Gastroesophageal sphincter (tissue), 4 donors: Measurements from ENCODE around the gene MYPN. TPM values are rescaled to one million over a fixed set of nuclear protein-coding genes. Genes with fewer than 3 reads are reported as not detected.
"Not testable (repeated sequence)": the region's sequence is repeated elsewhere in the genome, so short reads cannot be mapped to it uniquely, and the experiment has no call there.

Experiments used
- ATAC-seq: fragments of 150-250 bp; one replicate; pipeline ENCODE4 v1.9.1; 2016; ENCODE audit warnings: mild to moderate bottlenecking, moderate library complexity
- H3K27ac ChIP-seq, 4 donors: fragments of 200-600 bp; sonication (generic) in 3 of 4; 1 replicate in 3 of 4; 2 replicates in 1 of 4; pipeline ENCODE4 v1.5.1; 2016 to 2019
- H3K27me3 ChIP-seq: fragments of 200-600 bp; sonication (generic); one replicate; pipeline ENCODE4 v1.5.1; 2019
- H3K36me3 ChIP-seq, 2 donors: fragments of 200-600 bp; sonication (generic); one replicate each; pipeline ENCODE4 v1.5.1; 2019; ENCODE audit warnings: control low read depth in 1 of 2
- H3K4me1 ChIP-seq, 3 donors: fragments of 200-600 bp; sonication (generic); 1 replicate in 2 of 3; 2 replicates in 1 of 3; pipeline ENCODE4 v1.5.1; 2016 to 2019; ENCODE audit warnings: control low read depth in 2 of 3
- H3K4me3 ChIP-seq, 2 donors: fragments of 200-600 bp; sonication (generic); one replicate each; pipeline ENCODE4 v1.5.1; 2019; ENCODE audit warnings: mild to moderate bottlenecking in 1 of 2, moderate library complexity in 1 of 2
- H3K9me3 ChIP-seq, 3 donors: fragments of 200-600 bp; sonication (generic); one replicate each; pipeline ENCODE4 v1.5.1; 2017 to 2019; ENCODE audit warnings: control low read depth in 2 of 3
- EP300 ChIP-seq: sonication (generic); formaldehyde crosslinking; IDR thresholded peaks from one replicate; pipeline ENCODE4 v1.6.1; 2017; ENCODE audit warnings: antibody characterized with exemption, mild to moderate bottlenecking
- POLR2A ChIP-seq, 2 donors: fragments of 450-650 bp; IDR thresholded peaks; one replicate each; pipeline ENCODE4 v1.6.1; 2017; ENCODE audit warnings: antibody characterized with exemption in 2 of 2, mild to moderate bottlenecking in 2 of 2, moderate library complexity in 1 of 2
- POLR2AphosphoS5 ChIP-seq: sonication (generic); formaldehyde crosslinking; IDR thresholded peaks from one replicate; pipeline ENCODE4 v1.6.1; 2017; ENCODE audit warnings: antibody characterized with exemption
- WGBS, 2 donors: methylation state at CpG; one replicate each; pipeline ENCODE4 v1.1.5; 2018; ENCODE audit warnings: low coverage in 1 of 2; 5-methylcytosine and 5-hydroxymethylcytosine counted together
- total RNA-seq, 4 donors: library from RNA; depleted of rRNA; stranded (reverse); fragments of >200 nt; gene quantifications; one replicate each; pipeline ENCODE4 v1.1.0, GENCODE V29; 2016
- TF ChIP-seq, protein P1 (sequence below), 4 experiments: fragments of 200-600 bp in 2 of 4; fragments of 450-650 bp in 2 of 4; sonication (generic) in 1 of 4; IDR thresholded peaks; one replicate each; pipeline ENCODE4 v1.5.1; 2017 to 2019; ENCODE audit warnings: antibody characterized with exemption in 4 of 4, mild to moderate bottlenecking in 2 of 4, moderate library complexity in 2 of 4

The MYPN gene
- total RNA-seq, 4 donors from 2014 or later, result 0.79 to 1.9 TPM; not detected in 2

DNA sequence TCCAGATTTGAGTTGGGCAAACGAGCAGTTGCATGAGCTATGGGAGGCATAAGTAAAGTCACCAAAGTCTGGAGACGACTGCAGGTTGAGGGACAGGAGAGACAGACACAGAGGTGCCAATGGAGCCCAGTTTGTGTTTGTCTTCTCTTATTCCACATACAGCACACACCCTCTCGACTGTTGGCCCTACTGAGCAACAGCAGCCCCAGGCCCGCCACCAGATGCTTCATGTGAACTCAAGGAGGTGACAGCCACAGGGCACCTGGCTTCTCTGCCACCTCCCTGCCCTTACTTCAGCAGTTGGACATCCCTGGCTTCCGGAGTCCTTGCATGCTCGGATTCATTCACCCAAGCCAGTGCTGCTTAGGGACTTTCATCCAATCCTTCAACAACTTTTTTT, 129.1 kb downstream of the MYPN start:
- H3K4me3 ChIP-seq, result no peak overlapping the region
- H3K27me3 ChIP-seq, result no peaks in the 10 kb centered on the region
- H3K9me3 ChIP-seq, result no peaks in the 10 kb centered on the region
- no peaks in the 10 kb centered on the region for H3K36me3 ChIP-seq
- no peaks in the 10 kb centered on the region for H3K4me1 ChIP-seq
- WGBS, 2 donors, result 81 to 89% methylated on average over 5 to 6 of the region's 6 CpGs
- TF ChIP-seq, protein P1, sequence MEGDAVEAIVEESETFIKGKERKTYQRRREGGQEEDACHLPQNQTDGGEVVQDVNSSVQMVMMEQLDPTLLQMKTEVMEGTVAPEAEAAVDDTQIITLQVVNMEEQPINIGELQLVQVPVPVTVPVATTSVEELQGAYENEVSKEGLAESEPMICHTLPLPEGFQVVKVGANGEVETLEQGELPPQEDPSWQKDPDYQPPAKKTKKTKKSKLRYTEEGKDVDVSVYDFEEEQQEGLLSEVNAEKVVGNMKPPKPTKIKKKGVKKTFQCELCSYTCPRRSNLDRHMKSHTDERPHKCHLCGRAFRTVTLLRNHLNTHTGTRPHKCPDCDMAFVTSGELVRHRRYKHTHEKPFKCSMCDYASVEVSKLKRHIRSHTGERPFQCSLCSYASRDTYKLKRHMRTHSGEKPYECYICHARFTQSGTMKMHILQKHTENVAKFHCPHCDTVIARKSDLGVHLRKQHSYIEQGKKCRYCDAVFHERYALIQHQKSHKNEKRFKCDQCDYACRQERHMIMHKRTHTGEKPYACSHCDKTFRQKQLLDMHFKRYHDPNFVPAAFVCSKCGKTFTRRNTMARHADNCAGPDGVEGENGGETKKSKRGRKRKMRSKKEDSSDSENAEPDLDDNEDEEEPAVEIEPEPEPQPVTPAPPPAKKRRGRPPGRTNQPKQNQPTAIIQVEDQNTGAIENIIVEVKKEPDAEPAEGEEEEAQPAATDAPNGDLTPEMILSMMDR (IDR thresholded peaks at IDR 0.05), result no peak
- TF ChIP-seq POLR2A (IDR thresholded peaks at IDR 0.05) (no peak), EP300 (no peak), POLR2AphosphoS5 (no peak)
- H3K27ac ChIP-seq, result no peak overlapping the region
- no peak for ATAC-seq

DNA sequence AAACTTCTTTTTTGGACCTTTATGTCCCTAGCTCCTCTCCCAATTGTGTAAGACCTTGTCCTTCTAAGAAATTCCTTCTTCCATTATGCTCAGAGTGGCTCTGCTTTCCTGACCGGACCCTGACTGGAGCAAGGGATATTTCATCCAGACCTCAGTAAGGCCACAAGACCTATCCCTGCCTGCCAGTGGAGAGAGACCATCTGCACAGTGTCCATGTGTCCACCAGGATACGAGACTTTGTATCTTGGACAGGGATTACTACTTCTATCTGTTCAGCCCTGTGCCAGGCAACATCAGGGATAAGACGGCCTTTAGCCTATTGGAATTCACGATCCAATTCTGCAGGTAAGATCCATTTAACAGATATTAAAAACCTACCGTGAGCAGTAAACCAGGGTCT, 129.8 kb downstream of the MYPN start:
- Histone ChIP-seq H3K36me3 (no peaks in the 10 kb centered on the region), H3K4me1 (no peaks in the 10 kb centered on the region), H3K27ac (no peak overlapping the region), H3K4me3 (no peak overlapping the region), H3K27me3 (no peaks in the 10 kb centered on the region), H3K9me3 (no peaks in the 10 kb centered on the region)
- WGBS, 2 donors, result 80 to 100% methylated on average over 4 to 5 of the region's 5 CpGs
- no peak for ATAC-seq
- no peak for TF ChIP-seq EP300
- no peak for TF ChIP-seq POLR2AphosphoS5
- no peak for TF ChIP-seq POLR2A (IDR thresholded peaks at IDR 0.05)
- TF ChIP-seq, protein P1 (IDR thresholded peaks at IDR 0.05), result no peak

DNA sequence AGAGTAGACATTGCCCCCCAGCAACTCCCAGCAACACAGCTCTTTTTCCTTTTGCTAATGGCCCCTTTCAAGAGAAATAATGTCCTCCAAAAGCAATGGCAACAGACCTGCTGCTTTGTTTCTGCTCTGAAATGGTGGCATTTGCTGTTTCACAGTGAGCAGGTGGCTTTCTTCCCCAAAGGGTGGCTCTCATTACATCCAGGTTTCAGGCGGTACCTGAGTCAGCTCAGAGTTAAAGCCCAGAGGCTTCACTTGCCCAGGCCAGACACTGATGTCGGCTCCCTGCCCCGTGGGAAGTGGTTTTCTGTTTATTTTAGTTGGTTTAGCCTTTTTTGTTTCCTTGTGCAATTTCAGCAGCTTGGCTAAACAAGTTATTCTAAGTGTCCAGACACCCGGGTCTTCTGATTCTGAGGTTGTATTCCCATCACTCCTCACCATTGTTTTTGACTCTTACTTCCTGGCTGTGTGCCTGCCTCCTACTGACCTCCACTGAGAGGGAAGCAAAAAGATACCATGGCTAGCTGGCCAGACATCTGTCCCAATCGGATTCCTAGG, 130.4 kb downstream of the MYPN start:
- Histone ChIP-seq H3K4me3 (no peak overlapping the region), H3K4me1 (no peaks in the 10 kb centered on the region), H3K36me3 (no peaks in the 10 kb centered on the region), H3K27me3 (no peaks in the 10 kb centered on the region), H3K27ac (no peak overlapping the region), H3K9me3 (no peaks in the 10 kb centered on the region)
- WGBS, 2 donors, result 51 to 67% methylated on average over 5 of the region's 5 CpGs
- TF ChIP-seq POLR2A (IDR thresholded peaks at IDR 0.05) (no peak), EP300 (no peak), POLR2AphosphoS5 (no peak)
- TF ChIP-seq, protein P1 (IDR thresholded peaks at IDR 0.05), result no peak
- ATAC-seq, result no peak

DNA sequence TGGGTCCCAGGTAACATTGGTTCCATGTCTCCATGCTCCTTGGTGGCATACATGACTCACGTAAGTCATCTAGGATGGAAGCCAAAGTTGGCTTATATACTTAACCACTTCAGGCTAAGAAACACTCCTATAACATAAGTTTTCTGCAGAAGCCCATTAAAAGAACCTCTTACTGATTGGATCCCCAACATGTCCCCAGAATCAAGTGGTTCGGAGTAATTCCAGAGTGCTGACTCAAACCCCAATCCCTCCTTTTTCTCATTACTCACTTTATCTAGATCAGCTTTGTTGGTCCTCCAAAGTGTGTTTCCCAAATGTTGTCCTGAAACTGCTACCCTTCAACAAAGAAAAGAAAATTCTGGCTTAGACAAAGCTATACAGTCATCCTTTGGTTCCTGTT, 132.8 kb downstream of the MYPN start:
- no peaks in the 10 kb centered on the region for H3K36me3 ChIP-seq
- no peak overlapping the region for H3K4me3 ChIP-seq
- no peak for TF ChIP-seq POLR2AphosphoS5
- TF ChIP-seq, protein P1 (IDR thresholded peaks at IDR 0.05), result no peak
- no peak for TF ChIP-seq EP300
- TF ChIP-seq POLR2A (IDR thresholded peaks at IDR 0.05), result no peak
- no peaks in the 10 kb centered on the region for H3K27me3 ChIP-seq
- no peak overlapping the region for H3K27ac ChIP-seq
- no peaks in the 10 kb centered on the region for H3K4me1 ChIP-seq
- no peak for ATAC-seq
- WGBS, 2 donors, result 71 to 78% methylated on average over 2 of the region's 2 CpGs
- H3K9me3 ChIP-seq, result no peaks in the 10 kb centered on the region

DNA sequence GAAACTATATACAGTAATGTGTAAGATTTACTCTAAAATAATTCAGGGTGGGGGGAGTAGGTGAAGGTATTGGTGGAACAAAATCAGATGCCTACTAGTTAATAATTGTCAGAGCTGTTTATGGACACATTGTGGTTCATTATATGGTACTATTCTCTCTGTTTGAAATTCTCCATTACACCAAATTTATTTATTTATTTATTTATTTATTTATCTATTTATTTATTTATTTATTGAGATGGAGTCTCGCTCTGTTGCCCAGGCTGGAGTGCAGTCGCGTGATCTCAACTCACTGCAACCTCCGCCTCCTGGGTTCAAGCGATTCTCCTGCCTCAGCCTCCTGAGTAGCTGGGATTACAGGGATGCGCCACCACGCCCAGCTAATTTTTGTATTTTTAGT, 137.1 kb downstream of the MYPN start:
- H3K9me3 ChIP-seq, ATAC-seq, H3K27me3 ChIP-seq, H3K4me3 ChIP-seq, H3K27ac ChIP-seq, H3K36me3 ChIP-seq, H3K4me1 ChIP-seq: not testable (repeated sequence)
- WGBS, 2 donors, result 98 to 100% methylated on average over 1 to 6 of the region's 7 CpGs
